Panc1 (cell line): Measurements from ENCODE around the gene RBM10. TPM values are rescaled to one million over a fixed set of nuclear protein-coding genes. Genes with fewer than 3 reads are reported as not detected.
A peak's percentile ranks its signal among the peaks of the same experiment; 100 is the strongest.

ENCODE experiments used
- ATAC-seq: fragments of 200-7000 bp; cut with Tn5 transposase; 2 replicates; pipeline ENCODE4 v1.9.1; 2020; ENCODE audit warnings: mild to moderate bottlenecking, moderate library complexity
- BruUV-seq: library from RNA; stranded (reverse); fragments of 400-500 nt; replicated peaks from 2 replicates; lab custom pipeline; 2021; lab: Mats Ljungman, UMichigan
- CTCF ChIA-PET: fragments of 300-600 bp; sonication (Branson Sonifier 250); formaldehyde crosslinking; loops from one replicate; lab custom pipeline; 2022; ENCODE audit warnings: antibody characterized with exemption; lab: Charles Lee
- POLR2A ChIA-PET: fragments of 300-600 bp; sonication (Branson Sonifier 250); formaldehyde crosslinking; loops from one replicate; lab custom pipeline; 2022; ENCODE audit warnings: antibody characterized with exemption; lab: Charles Lee
- DNase-seq: peaks from one replicate; pipeline ENCODE4 v3.0.0-alpha.2; 2010; ENCODE audit warnings: low read depth, low spot score
- H3K27ac ChIP-seq: 2 replicates; pipeline ENCODE4 v1.5.1; 2011; ENCODE audit warnings: mild to moderate bottlenecking, low read length, inconsistent platforms
- H3K27me3 ChIP-seq: fragments of 200-500 bp; sonication (Bioruptor generic); 2 replicates; pipeline ENCODE4 v1.6.0; 2014; ENCODE audit warnings: low read length, inconsistent platforms; ENCODE audit not compliant: control insufficient read depth, insufficient read depth
- H3K36me3 ChIP-seq: fragments of 200-500 bp; sonication (Bioruptor generic); 2 replicates; pipeline ENCODE4 v1.5.1; 2014; ENCODE audit warnings: inconsistent platforms, mild to moderate bottlenecking, low read length, moderate library complexity; ENCODE audit not compliant: control insufficient read depth, insufficient read depth
- H3K4me1 ChIP-seq: 2 replicates; pipeline ENCODE4 v1.5.1; 2011; ENCODE audit warnings: inconsistent platforms, mild to moderate bottlenecking, low read length, moderate library complexity; ENCODE audit not compliant: control insufficient read depth, insufficient read depth
- H3K4me3 ChIP-seq, 2 experiments: 2 replicates each; pipeline ENCODE4 v1.5.1; 2011 to 2012; ENCODE audit warnings: low read depth in 2 of 2, low read length in 2 of 2, mild to moderate bottlenecking in 2 of 2, inconsistent platforms in 1 of 2, moderate library complexity in 1 of 2
- H3K9me3 ChIP-seq: fragments of 200-500 bp; sonication (Bioruptor generic); 2 replicates; pipeline ENCODE4 v1.5.1; 2014; ENCODE audit warnings: low read depth, mild to moderate bottlenecking, inconsistent platforms, low read length, moderate library complexity; ENCODE audit not compliant: control insufficient read depth, insufficient read depth
- CTCF ChIP-seq: fragments of 450-650 bp; IDR thresholded peaks from 2 replicates; pipeline ENCODE4 v1.5.1; 2017; ENCODE audit warnings: mild to moderate bottlenecking
- POLR2AphosphoS5 ChIP-seq: IDR thresholded peaks from 2 replicates; pipeline ENCODE4 v1.6.1; 2012; ENCODE audit warnings: mild to moderate bottlenecking, low read depth, low read length, moderate library complexity
- REST ChIP-seq, 2 experiments: IDR thresholded peaks; 2 replicates each; pipeline ENCODE4 v1.6.1; 2011 to 2012; ENCODE audit warnings: low read depth in 2 of 2, control low read depth in 1 of 2, low read length in 1 of 2, mild to moderate bottlenecking in 1 of 2, moderate library complexity in 1 of 2; ENCODE audit not compliant: insufficient read depth in 1 of 2
- SIN3A ChIP-seq: IDR thresholded peaks from 2 replicates; pipeline ENCODE4 v1.6.1; 2012; ENCODE audit warnings: low read depth, mild to moderate bottlenecking, low read length, moderate library complexity, borderline replicate concordance; ENCODE audit not compliant: insufficient read depth
- TCF7L2 ChIP-seq: IDR thresholded peaks from 2 replicates; pipeline ENCODE4 v1.6.1; 2011; ENCODE audit warnings: mild to moderate bottlenecking, low read depth, low read length, inconsistent platforms
- in situ Hi-C: cut with HindIII; loops from 2 replicates; pipeline ENCODE4 v1.10.0; 2016; ENCODE audit warnings: low sequenced_read_pairs, low pct_unique_long_range_greater_than_20kb
- intact Hi-C: fragments of 100-400 bp; cut with micrococcal nuclease; formaldehyde crosslinking; loops from one replicate; pipeline ENCODE4 v1.10.0; 2022; ENCODE audit not compliant: unreplicated experiment
- total RNA-seq: library from RNA; stranded (reverse); gene quantifications from one replicate; pipeline ENCODE4 v1.2.1, GENCODE V29; 2021; ENCODE audit not compliant: unreplicated experiment

Gene RBM10
- total RNA-seq, 1 experiment from 2014 or later, result 47.1 TPM

- Histone ChIP-seq H3K36me3 (no peaks in the 10 kb centered on the region; the same call in 1 of the 2 replicates), H3K9me3 (no peaks in the 10 kb centered on the region), H3K4me1 (peaks cover 22% of the 10 kb centered on the region), H3K27ac (peak overlapping the region; percentile 98), H3K4me3 (peak overlapping the region; percentile 89 to 90), H3K27me3 (no peaks in the 10 kb centered on the region)
- ChIA-PET POLR2A (interaction anchor here (0.6 kb wide), 1 partner anchor 338 kb away, joined by 3 read pairs; no protein-coding TSS in a partner anchor), CTCF (interaction anchor here (0.6 to 1.0 kb wide), 4 partner anchors 45 to 273 kb away, joined by 3 read pairs; no protein-coding TSS in a partner anchor)
- in situ Hi-C loops, result no loop called here
- no TSS peak for BruUV-seq
- TF ChIP-seq CTCF (no peak), TCF7L2 (peak; percentile 84)
- intact Hi-C loops, result no loop called here
- DNase-seq, result peak; percentile 97
- ATAC-seq, result peak; percentile 90
These were observed 72.8 kb downstream of the RBM10 start for GRCh38 chrX:47217852-47218279.

- ChIA-PET POLR2A (interaction anchor here (0.6 kb wide), 1 partner anchor 303 kb away, joined by 3 read pairs; no protein-coding TSS in a partner anchor), CTCF (interaction anchor here (0.6 to 1.0 kb wide), 3 partner anchors 44 to 166 kb away, joined by 3 read pairs; no protein-coding TSS in a partner anchor)
- ATAC-seq, result peak; percentile 65
- H3K4me1 ChIP-seq, result peaks cover 22% of the 10 kb centered on the region
- DNase-seq, result no peak
- no peaks in the 10 kb centered on the region for H3K9me3 ChIP-seq
- H3K27ac ChIP-seq, result peak within 1 kb of the TSS; percentile 98
- intact Hi-C loops, result no loop called here
- H3K36me3 ChIP-seq, result no peaks in the 10 kb centered on the region
- H3K27me3 ChIP-seq, result no peaks in the 10 kb centered on the region
- BruUV-seq, result no TSS peak
- in situ Hi-C loops, result no loop called here
- TF ChIP-seq REST (IDR thresholded peaks at IDR 0.05; ENCODE audit: insufficient read depth in 1 of 2, low read depth in 2 of 2, low read length in 1 of 2), result no peak
- no peak for TF ChIP-seq CTCF
- TF ChIP-seq TCF7L2, result no peak
- peak; percentile 75 for TF ChIP-seq POLR2AphosphoS5
- 0 out of 2 replicates have a peak, but pooled peaks have one; percentile 2 for TF ChIP-seq SIN3A
- peak within 1 kb of the TSS; percentile 89 to 90 for H3K4me3 ChIP-seq
These were observed 73.4 kb downstream of the RBM10 start, which contains the start of gene CDK16 for GRCh38 chrX:47218280-47218919. TSS of gene CDK16 (plus strand) at chrX:47218681. CDS start at chrX:47223558, 4,877 bp downstream.
